Trophoblast cell (in vitro differentiated cells and primary cell): ENCODE data around the gene DCAF5.
"Not testable (repeated sequence)": the region's sequence is repeated elsewhere in the genome, so short reads cannot be mapped to it uniquely, and the experiment has no call there.

Experiments used
- DNase-seq, 2 donors: peaks; one replicate each; pipeline ENCODE4 v3.0.0-alpha.2; 2016
- H2AFZ ChIP-seq: 2 replicates; pipeline ENCODE4 v1.6.1; 2013; ENCODE audit warnings: low read length, moderate library complexity, mild to moderate bottlenecking; ENCODE audit not compliant: insufficient read depth, poor library complexity
- H2AK5ac ChIP-seq: 2 replicates; pipeline ENCODE4 v1.6.1; 2013; ENCODE audit warnings: mild to moderate bottlenecking, low read length
- H2BK120ac ChIP-seq: 2 replicates; pipeline ENCODE4 v1.6.1; 2013; ENCODE audit warnings: low read length, mild to moderate bottlenecking, moderate library complexity; ENCODE audit not compliant: insufficient read depth, poor library complexity
- H2BK12ac ChIP-seq: 2 replicates; pipeline ENCODE4 v1.6.1; 2013; ENCODE audit warnings: mild to moderate bottlenecking, low read length, moderate library complexity
- H2BK5ac ChIP-seq: 2 replicates; pipeline ENCODE4 v1.6.1; 2013; ENCODE audit warnings: low read length, low read depth, moderate library complexity, mild to moderate bottlenecking; ENCODE audit not compliant: poor library complexity
- H3K14ac ChIP-seq: 2 replicates; pipeline ENCODE4 v1.6.1; 2013; ENCODE audit warnings: mild to moderate bottlenecking, low read length
- H3K18ac ChIP-seq: 2 replicates; pipeline ENCODE4 v1.6.1; 2013; ENCODE audit warnings: mild to moderate bottlenecking, low read length
- H3K23ac ChIP-seq: 2 replicates; pipeline ENCODE4 v1.6.1; 2013; ENCODE audit warnings: low read length
- H3K27ac ChIP-seq: 2 replicates; pipeline ENCODE4 v1.5.1; 2013; ENCODE audit warnings: low read depth, mild to moderate bottlenecking, inconsistent platforms, low read length, moderate library complexity
- H3K27me3 ChIP-seq: 2 replicates; pipeline ENCODE4 v1.6.1; 2013; ENCODE audit warnings: inconsistent platforms, mild to moderate bottlenecking, low read length, moderate library complexity; ENCODE audit not compliant: insufficient read depth
- H3K36me3 ChIP-seq, 2 experiments: 1 replicate in 1 of 2; 2 replicates in 1 of 2; pipeline ENCODE4 v1.6.1; 2013; ENCODE audit warnings: low read length in 2 of 2, mild to moderate bottlenecking in 2 of 2, moderate library complexity in 1 of 2; ENCODE audit not compliant: insufficient read depth in 2 of 2, control insufficient read depth in 1 of 2
- H3K4ac ChIP-seq: 2 replicates; pipeline ENCODE4 v1.6.1; 2013; ENCODE audit warnings: low read depth, mild to moderate bottlenecking, low read length, moderate library complexity
- H3K4me1 ChIP-seq, 2 experiments: 1 replicate in 1 of 2; 2 replicates in 1 of 2; pipeline ENCODE4 v1.6.1; 2013; ENCODE audit warnings: low read length in 2 of 2, mild to moderate bottlenecking in 2 of 2, moderate library complexity in 1 of 2; ENCODE audit not compliant: insufficient read depth in 2 of 2, control insufficient read depth in 1 of 2
- H3K4me2 ChIP-seq: 2 replicates; pipeline ENCODE4 v1.6.1; 2013; ENCODE audit warnings: inconsistent platforms, mild to moderate bottlenecking, low read length, moderate library complexity
- H3K4me3 ChIP-seq: 2 replicates; pipeline ENCODE4 v1.5.1; 2013; ENCODE audit warnings: mild to moderate bottlenecking, low read depth, low read length, inconsistent platforms
- H3K79me1 ChIP-seq: one replicate; pipeline ENCODE4 v1.6.1; 2013; ENCODE audit warnings: low read length
- H3K79me2 ChIP-seq: 2 replicates; pipeline ENCODE4 v1.6.1; 2013; ENCODE audit warnings: low read length, mild to moderate bottlenecking; ENCODE audit not compliant: control insufficient read depth, insufficient read depth, poor library complexity
- H3K9ac ChIP-seq: 2 replicates; pipeline ENCODE4 v1.6.1; 2013; ENCODE audit warnings: mild to moderate bottlenecking, low read length
- H3K9me3 ChIP-seq: 2 replicates; pipeline ENCODE4 v1.6.1; 2013; ENCODE audit warnings: low read depth, mild to moderate bottlenecking, control low read depth, inconsistent platforms, low read length; ENCODE audit not compliant: insufficient read depth
- H4K12ac ChIP-seq: 2 replicates; pipeline ENCODE4 v1.6.1; 2013; ENCODE audit warnings: low read depth, mild to moderate bottlenecking, low read length, moderate library complexity
- H4K8ac ChIP-seq: 2 replicates; pipeline ENCODE4 v1.6.1; 2013; ENCODE audit warnings: low read depth, mild to moderate bottlenecking, low read length, moderate library complexity
- H4K91ac ChIP-seq: one replicate; pipeline ENCODE4 v1.6.1; 2013; ENCODE audit warnings: low read depth, mild to moderate bottlenecking, low read length, moderate library complexity
- WGBS: extraction: QIAGEN DNeasy Blood & Tissue Kit; methylation state at CpG from one replicate; pipeline ENCODE4 v1.1.7; 2013; ENCODE audit warnings: missing lambda C conversion rate; ENCODE audit not compliant: insufficient read length, insufficient coverage; ENCODE audit errors: extremely low coverage; 5-methylcytosine and 5-hydroxymethylcytosine counted together

The DCAF5 gene

GRCh38 chr14:69034612-69035262, 118.2 kb downstream of the DCAF5 start:
- DNase-seq = no peak
- no peaks in the 10 kb centered on the region for H3K79me2 ChIP-seq
- H2BK5ac ChIP-seq = no peak overlapping the region

GRCh38 chr14:69027242-69027913, 125.5 kb downstream of the DCAF5 start:
- no peak overlapping the region for H3K4me2 ChIP-seq
- no peak overlapping the region for H3K4ac ChIP-seq
- no peak overlapping the region for H3K27ac ChIP-seq
- no CpG with 5 or more reads among the region's 1 CpG for WGBS
- H3K23ac ChIP-seq = no peak overlapping the region
- H3K14ac ChIP-seq = no peak overlapping the region
- no peak overlapping the region for H3K4me3 ChIP-seq
- no peak overlapping the region for H2BK12ac ChIP-seq
- no peak overlapping the region for H2AK5ac ChIP-seq
- H4K12ac ChIP-seq = no peak overlapping the region
- no peak overlapping the region for H2BK5ac ChIP-seq
- no peak overlapping the region for H4K8ac ChIP-seq
- no peaks in the 10 kb centered on the region for H3K4me1 ChIP-seq
- H2BK120ac ChIP-seq = no peak overlapping the region
- H3K79me2 ChIP-seq = no peaks in the 10 kb centered on the region
- no peak overlapping the region for H3K18ac ChIP-seq
- no peaks in the 10 kb centered on the region for H3K79me1 ChIP-seq
- no peaks in the 10 kb centered on the region for H3K27me3 ChIP-seq
- no peaks in the 10 kb centered on the region for H3K9me3 ChIP-seq
- H2AFZ ChIP-seq = no peak overlapping the region
- H4K91ac ChIP-seq = no peak overlapping the region
- no peaks in the 10 kb centered on the region for H3K36me3 ChIP-seq
- no peak for DNase-seq
- no peak overlapping the region for H3K9ac ChIP-seq

More at GRCh38 chr14:69034612-69035262, 118.2 kb downstream of the DCAF5 start:
- Histone ChIP-seq H3K14ac (no peak overlapping the region), H3K9ac (no peak overlapping the region), H4K12ac (no peak overlapping the region), H3K23ac (no peak overlapping the region), H3K79me1 (peaks cover 6% of the 10 kb centered on the region), H2AFZ (no peak overlapping the region), H3K18ac (no peak overlapping the region), H2BK120ac (no peak overlapping the region), H3K4me1 (peaks cover 13 to 14% of the 10 kb centered on the region in 2 experiments), H3K4me2 (no peak overlapping the region), H3K9me3 (no peaks in the 10 kb centered on the region), H3K36me3 (no peaks in the 10 kb centered on the region), H3K4me3 (no peak overlapping the region), H3K4ac (no peak overlapping the region), H3K27ac (no peak overlapping the region), H4K8ac (no peak overlapping the region), H2AK5ac (no peak overlapping the region), H2BK12ac (no peak overlapping the region), H3K27me3 (no peaks in the 10 kb centered on the region), H4K91ac (no peak overlapping the region)
- WGBS = no CpG with 5 or more reads among the region's 7 CpGs

GRCh38 chr14:69023035-69023434, 129.9 kb downstream of the DCAF5 start:
- Histone ChIP-seq H3K18ac (no peak overlapping the region), H3K9me3 (no peaks in the 10 kb centered on the region), H3K79me2 (no peaks in the 10 kb centered on the region), H3K23ac (no peak overlapping the region), H3K27ac (no peak overlapping the region), H4K12ac (no peak overlapping the region), H3K9ac (no peak overlapping the region), H3K36me3 (no peaks in the 10 kb centered on the region), H3K14ac (no peak overlapping the region), H3K4me3 (no peak overlapping the region), H3K4ac (no peak overlapping the region), H3K4me1 (no peaks in the 10 kb centered on the region), H2BK5ac (no peak overlapping the region), H4K91ac (no peak overlapping the region), H2BK120ac (no peak overlapping the region), H2BK12ac (no peak overlapping the region), H3K4me2 (no peak overlapping the region), H3K79me1 (no peaks in the 10 kb centered on the region), H3K27me3 (no peaks in the 10 kb centered on the region), H4K8ac (no peak overlapping the region), H2AFZ (no peak overlapping the region), H2AK5ac (no peak overlapping the region)
- WGBS = no CpG with 5 or more reads among the region's 4 CpGs
- no peak for DNase-seq

GRCh38 chr14:69022093-69022492, 130.8 kb downstream of the DCAF5 start:
- not testable (repeated sequence) for H3K79me1 ChIP-seq, H3K4me1 ChIP-seq, H4K91ac ChIP-seq, H4K12ac ChIP-seq, H3K4ac ChIP-seq, H3K36me3 ChIP-seq, H3K9ac ChIP-seq, H3K18ac ChIP-seq, H3K4me2 ChIP-seq, H3K79me2 ChIP-seq, H3K23ac ChIP-seq, H3K4me3 ChIP-seq, DNase-seq, H3K27ac ChIP-seq, H2BK12ac ChIP-seq, H2BK5ac ChIP-seq, H2BK120ac ChIP-seq, H2AK5ac ChIP-seq, H2AFZ ChIP-seq, H3K14ac ChIP-seq, H4K8ac ChIP-seq, H3K9me3 ChIP-seq, H3K27me3 ChIP-seq
- no CpG with 5 or more reads among the region's 8 CpGs for WGBS
